Uterus (tissue), 4 donors: ENCODE results near the gene GRK5. TPM values are rescaled to one million over a fixed set of nuclear protein-coding genes. Genes with fewer than 3 reads are reported as not detected.

ENCODE experiments used
- DNase-seq, 2 donors: peaks; one replicate each; pipeline ENCODE4 v3.0.0-alpha.2; 2019 to 2020
- H3K27ac ChIP-seq, 2 donors: fragments of 200-600 bp; sonication (generic); 1 replicate in 1 of 2; 2 replicates in 1 of 2; pipeline ENCODE4 v1.5.1; 2016 to 2018
- H3K27me3 ChIP-seq, 2 donors: fragments of 200-600 bp; sonication (generic); one replicate each; pipeline ENCODE4 v1.5.1; 2018 to 2019; ENCODE audit warnings: control low read depth in 1 of 2
- H3K36me3 ChIP-seq, 2 donors: fragments of 200-600 bp; sonication (generic); one replicate each; pipeline ENCODE4 v1.5.1; 2019; ENCODE audit warnings: control low read depth in 1 of 2
- H3K4me1 ChIP-seq, 2 donors: fragments of 200-600 bp; sonication (generic); one replicate each; pipeline ENCODE4 v1.5.1; 2018 to 2019; ENCODE audit warnings: control low read depth in 1 of 2
- H3K4me3 ChIP-seq, 2 donors: fragments of 200-600 bp; sonication (generic); 1 replicate in 1 of 2; 2 replicates in 1 of 2; pipeline ENCODE4 v1.5.1; 2018 to 2019; ENCODE audit warnings: mild to moderate bottlenecking in 1 of 2
- H3K9me3 ChIP-seq, 2 donors: fragments of 200-600 bp; sonication (generic); one replicate each; pipeline ENCODE4 v1.5.1; 2019; ENCODE audit warnings: control low read depth in 1 of 2
- POLR2A ChIP-seq, 2 donors: fragments of 450-650 bp; IDR thresholded peaks; one replicate each; pipeline ENCODE4 v1.6.1; 2016; ENCODE audit warnings: antibody characterized with exemption in 2 of 2, mild to moderate bottlenecking in 1 of 2, moderate library complexity in 1 of 2
- intact Hi-C: fragments of 100-400 bp; cut with DNase I; formaldehyde crosslinking; loops from one replicate; pipeline ENCODE4 v1.15.1; 2023; ENCODE audit warnings: low total_unique reads
- total RNA-seq, 4 donors: library from RNA; depleted of rRNA in 3 of 4; stranded (reverse); fragments of >200 nt in 3 of 4; gene quantifications; one replicate each; pipeline versions ENCODE4 v1.1.0 to v1.2.4, GENCODE V29; 2014 to 2023
- TF ChIP-seq, protein P1 (sequence below), 4 experiments: fragments of 200-600 bp in 2 of 4; fragments of 450-650 bp in 2 of 4; sonication (generic) in 2 of 4; IDR thresholded peaks; one replicate each; pipeline ENCODE4 v1.5.1; 2016 to 2019; ENCODE audit warnings: antibody characterized with exemption in 4 of 4, mild to moderate bottlenecking in 2 of 4, moderate library complexity in 1 of 4
- donor health status: DM: yes; HTN: yes; CAD: no.

GRK5 gene
- total RNA-seq, 4 donors from 2014 or later: 11.6 to 34.6 (median 14.1) TPM

DNA sequence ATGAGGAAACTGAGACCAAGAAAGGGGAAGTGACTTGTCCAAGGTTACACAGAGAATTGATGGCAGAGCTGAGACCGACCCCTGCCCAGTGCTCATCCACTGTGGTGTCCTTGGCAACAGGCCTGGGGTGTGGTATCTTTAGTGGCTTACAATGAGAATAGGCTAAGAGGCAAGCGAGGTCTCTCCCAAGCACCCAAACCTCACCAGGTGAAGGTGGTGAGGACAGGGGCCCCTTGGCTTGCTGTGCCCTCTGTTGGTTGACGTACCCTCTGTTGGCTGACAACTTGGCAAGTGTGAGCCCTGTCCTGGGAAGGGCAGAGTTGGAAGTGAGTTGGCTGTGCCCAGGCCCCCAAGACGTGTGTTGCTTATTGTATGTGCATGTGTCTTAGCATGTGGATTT, 166.9 kb downstream of the GRK5 start:
- Histone ChIP-seq H3K27me3 (peaks cover 0 to 3% of the 10 kb centered on the region in 2 donors), H3K9me3 (no peaks in the 10 kb centered on the region), H3K36me3 (no peaks in the 10 kb centered on the region), H3K4me1 (peaks cover 5% of the 10 kb centered on the region in 2 donors), H3K4me3 (no peak overlapping the region), H3K27ac (no peak overlapping the region)
- intact Hi-C loops: no loop called here
- TF ChIP-seq POLR2A (IDR thresholded peaks at IDR 0.05): no peak
- TF ChIP-seq, protein P1, sequence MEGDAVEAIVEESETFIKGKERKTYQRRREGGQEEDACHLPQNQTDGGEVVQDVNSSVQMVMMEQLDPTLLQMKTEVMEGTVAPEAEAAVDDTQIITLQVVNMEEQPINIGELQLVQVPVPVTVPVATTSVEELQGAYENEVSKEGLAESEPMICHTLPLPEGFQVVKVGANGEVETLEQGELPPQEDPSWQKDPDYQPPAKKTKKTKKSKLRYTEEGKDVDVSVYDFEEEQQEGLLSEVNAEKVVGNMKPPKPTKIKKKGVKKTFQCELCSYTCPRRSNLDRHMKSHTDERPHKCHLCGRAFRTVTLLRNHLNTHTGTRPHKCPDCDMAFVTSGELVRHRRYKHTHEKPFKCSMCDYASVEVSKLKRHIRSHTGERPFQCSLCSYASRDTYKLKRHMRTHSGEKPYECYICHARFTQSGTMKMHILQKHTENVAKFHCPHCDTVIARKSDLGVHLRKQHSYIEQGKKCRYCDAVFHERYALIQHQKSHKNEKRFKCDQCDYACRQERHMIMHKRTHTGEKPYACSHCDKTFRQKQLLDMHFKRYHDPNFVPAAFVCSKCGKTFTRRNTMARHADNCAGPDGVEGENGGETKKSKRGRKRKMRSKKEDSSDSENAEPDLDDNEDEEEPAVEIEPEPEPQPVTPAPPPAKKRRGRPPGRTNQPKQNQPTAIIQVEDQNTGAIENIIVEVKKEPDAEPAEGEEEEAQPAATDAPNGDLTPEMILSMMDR (IDR thresholded peaks at IDR 0.05): no peak
- DNase-seq: no peak

DNA sequence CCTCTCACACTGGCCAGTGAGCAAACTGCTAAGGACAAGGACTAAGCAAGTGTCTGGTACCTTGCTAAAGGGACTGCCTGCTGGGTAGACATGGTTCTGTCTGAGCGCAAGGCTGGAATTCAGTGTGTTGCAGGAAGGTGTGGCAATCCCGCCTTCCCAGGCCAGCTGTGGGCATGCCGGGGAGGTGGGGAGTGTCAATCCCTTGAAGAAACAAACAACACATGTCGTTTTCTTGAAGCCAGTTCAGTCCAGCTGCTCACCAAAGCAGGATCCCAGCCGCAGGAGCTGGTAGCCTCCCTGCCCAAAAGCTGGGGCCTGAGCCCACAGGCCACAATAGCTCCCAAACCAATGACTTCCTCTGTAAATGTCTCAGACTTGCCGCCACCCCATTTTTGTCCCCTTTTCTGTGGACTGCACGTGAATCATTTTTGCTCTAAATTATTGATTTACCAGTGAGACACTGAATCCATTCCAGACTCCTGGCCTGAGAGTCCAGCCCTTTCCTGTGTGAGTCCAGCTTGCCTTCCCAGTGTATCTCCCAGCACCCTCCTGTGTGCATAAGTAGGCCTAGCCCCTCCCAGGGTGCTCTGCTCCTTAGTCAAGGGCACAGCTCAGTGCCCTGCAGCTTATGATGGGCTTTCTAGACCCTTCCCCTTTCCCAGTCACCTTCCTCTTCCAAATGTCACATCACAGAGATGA, 168.4 kb downstream of the GRK5 start:
- no peak for DNase-seq
- TF ChIP-seq, protein P1 (IDR thresholded peaks at IDR 0.05): no peak
- no peak for TF ChIP-seq POLR2A (IDR thresholded peaks at IDR 0.05)

DNA sequence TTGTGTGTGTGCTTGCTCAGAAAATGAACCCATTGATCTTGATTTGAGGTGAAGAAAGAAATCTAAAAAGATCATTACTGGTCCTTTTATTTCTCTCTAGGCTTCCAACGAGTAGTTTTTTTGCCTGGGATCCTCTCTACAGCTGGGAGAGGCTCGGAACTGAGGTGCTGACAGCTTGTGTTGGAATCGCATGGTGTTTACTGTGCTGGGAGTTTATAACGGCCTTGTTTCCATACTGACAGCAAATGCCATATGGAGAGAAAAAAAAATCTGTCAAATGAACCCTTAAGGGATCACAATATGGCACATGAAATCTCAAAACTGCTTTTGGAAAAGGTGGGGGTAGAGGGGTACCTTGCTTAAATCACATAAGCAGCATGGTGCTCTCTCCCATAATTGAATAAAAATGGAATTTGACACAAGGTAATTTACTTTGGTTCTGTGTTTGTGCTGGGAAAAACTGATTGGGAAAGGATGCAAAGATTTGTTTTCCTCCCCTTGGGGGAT, 170.1 kb downstream of the GRK5 start:
- intact Hi-C loops: no loop called here
- no peak for DNase-seq
- no peaks in the 10 kb centered on the region for H3K4me1 ChIP-seq
- no peaks in the 10 kb centered on the region for H3K36me3 ChIP-seq
- no peaks in the 10 kb centered on the region for H3K9me3 ChIP-seq
- no peak overlapping the region for H3K27ac ChIP-seq
- no peak for TF ChIP-seq POLR2A (IDR thresholded peaks at IDR 0.05)
- TF ChIP-seq, protein P1 (IDR thresholded peaks at IDR 0.05): no peak
- H3K4me3 ChIP-seq: no peak overlapping the region
- peaks cover 0 to 3% of the 10 kb centered on the region in 2 donors for H3K27me3 ChIP-seq

More for the DNA sequence above, 168.4 kb downstream of the GRK5 start:
- H3K36me3 ChIP-seq: no peaks in the 10 kb centered on the region
- H3K27me3 ChIP-seq: peaks cover 0 to 3% of the 10 kb centered on the region in 2 donors
- intact Hi-C loops: no loop called here
- H3K4me3 ChIP-seq: no peak overlapping the region
- H3K4me1 ChIP-seq: no peaks in the 10 kb centered on the region
- no peaks in the 10 kb centered on the region for H3K9me3 ChIP-seq
- H3K27ac ChIP-seq: no peak overlapping the region

DNA sequence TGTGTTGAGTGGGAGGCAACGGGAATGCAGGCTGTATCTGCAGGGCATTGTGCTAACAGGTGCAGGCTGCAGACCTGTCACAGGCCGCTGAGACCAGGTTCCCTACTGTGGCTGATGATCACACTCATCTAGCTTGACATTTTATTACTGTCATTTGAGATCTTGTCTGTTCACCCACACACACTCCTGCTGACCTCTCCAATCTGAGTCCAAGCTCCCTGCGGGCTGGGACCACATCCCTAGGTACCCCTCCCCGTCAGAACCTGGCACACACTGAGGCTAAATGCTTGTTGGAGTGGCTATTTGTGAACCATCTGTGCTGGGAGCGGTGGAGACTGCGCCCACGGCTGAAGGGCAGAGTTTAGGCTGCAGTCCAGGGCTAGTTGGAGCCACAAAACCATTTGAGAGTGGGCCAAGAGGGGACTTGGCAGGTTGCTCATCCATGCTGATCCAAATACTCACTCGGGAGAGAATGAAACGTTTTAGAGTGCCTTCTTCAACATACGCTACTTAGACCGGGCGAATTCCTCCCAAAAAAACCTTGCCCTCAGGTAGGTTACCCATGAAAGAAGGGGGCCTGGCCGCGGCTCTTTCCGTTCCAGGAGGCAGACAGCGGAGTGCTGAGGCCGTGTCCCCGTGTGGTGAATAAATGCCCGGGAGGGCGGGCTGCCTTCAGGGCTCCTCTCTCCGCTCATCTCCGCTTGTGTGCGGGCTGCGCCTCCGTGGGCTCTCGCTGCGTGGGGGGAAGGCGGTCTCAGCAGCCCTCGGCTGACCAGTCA, 170.8 kb downstream of the GRK5 start:
- no peak for DNase-seq
- Histone ChIP-seq H3K27me3 (no peaks in the 10 kb centered on the region), H3K36me3 (no peaks in the 10 kb centered on the region), H3K4me1 (no peaks in the 10 kb centered on the region), H3K4me3 (no peak overlapping the region), H3K27ac (no peak overlapping the region), H3K9me3 (no peaks in the 10 kb centered on the region)
- no peak for TF ChIP-seq POLR2A (IDR thresholded peaks at IDR 0.05)
- TF ChIP-seq, protein P1 (IDR thresholded peaks at IDR 0.05): no peak
- intact Hi-C loops: no loop called here

DNA sequence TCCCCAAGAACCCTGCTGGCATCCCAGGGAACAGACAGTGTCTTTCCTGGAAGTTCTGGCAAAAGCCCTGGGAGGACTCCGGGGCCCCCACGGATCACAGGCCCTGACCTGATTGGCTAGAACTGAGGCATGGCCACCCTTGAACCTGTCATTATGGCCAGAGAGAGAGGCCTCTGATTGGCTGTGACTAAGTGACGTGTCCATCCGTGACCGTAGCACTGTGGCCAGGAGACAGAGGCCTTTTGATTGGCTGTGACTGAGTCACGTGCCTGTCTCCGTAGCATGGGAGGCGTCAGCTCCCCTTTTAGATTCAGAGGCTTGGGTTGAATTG, 171.3 kb downstream of the GRK5 start:
- TF ChIP-seq, protein P1 (IDR thresholded peaks at IDR 0.05): no peak
- no peaks in the 10 kb centered on the region for H3K4me1 ChIP-seq

More for the DNA sequence above, 171.3 kb downstream of the GRK5 start:
- no peaks in the 10 kb centered on the region for H3K9me3 ChIP-seq
- H3K4me3 ChIP-seq: no peak overlapping the region
- DNase-seq: no peak
- no peaks in the 10 kb centered on the region for H3K36me3 ChIP-seq
- intact Hi-C loops: no loop called here
- H3K27me3 ChIP-seq: no peaks in the 10 kb centered on the region
- no peak overlapping the region for H3K27ac ChIP-seq
